CD14-positive monocyte (primary cell): ENCODE measurements around the gene CACTIN. TPM values are rescaled to one million over a fixed set of nuclear protein-coding genes. Genes with fewer than 3 reads are reported as not detected.

Experiments used
- DNase-seq, 3 donors: peaks; one replicate each; pipeline ENCODE4 v3.0.0-alpha.2; 2011 to 2022
- H2AFZ ChIP-seq: 2 replicates; pipeline ENCODE4 v1.6.0; 2012; ENCODE audit warnings: mild to moderate bottlenecking, low read depth, low read length, inconsistent platforms; ENCODE audit not compliant: insufficient read depth, poor library complexity, severe bottlenecking
- H3K27ac ChIP-seq, 2 donors: 1 replicate in 1 of 2; 2 replicates in 1 of 2; pipeline ENCODE4 v1.5.1; 2012 to 2013; ENCODE audit warnings: low read length in 2 of 2, control low read depth in 1 of 2, inconsistent platforms in 1 of 2, low read depth in 1 of 2, mild to moderate bottlenecking in 1 of 2
- H3K27me3 ChIP-seq, 2 donors: one replicate each; pipeline versions ENCODE4 v1.6.0 to v1.6.1; 2011 to 2013; ENCODE audit warnings: low read length in 2 of 2; ENCODE audit not compliant: control insufficient read depth in 2 of 2, insufficient read depth in 2 of 2
- H3K36me3 ChIP-seq, 2 donors: replicated peaks in 1 of 2; 1 replicate in 1 of 2; 2 replicates in 1 of 2; pipeline versions ENCODE4 v1.5.1 to v1.6.1; 2012 to 2013; ENCODE audit warnings: low read length in 2 of 2, control low read depth in 1 of 2, inconsistent platforms in 1 of 2, mild to moderate bottlenecking in 1 of 2; ENCODE audit not compliant: insufficient read depth in 2 of 2, control insufficient read depth in 1 of 2
- H3K4me1 ChIP-seq, 2 donors: 1 replicate in 1 of 2; 2 replicates in 1 of 2; pipeline versions ENCODE4 v1.5.1 to v1.6.1; 2012 to 2013; ENCODE audit warnings: low read length in 2 of 2, control low read depth in 1 of 2, inconsistent platforms in 1 of 2, mild to moderate bottlenecking in 1 of 2, moderate library complexity in 1 of 2; ENCODE audit not compliant: insufficient read depth in 2 of 2, control insufficient read depth in 1 of 2
- H3K4me2 ChIP-seq: replicated peaks from 2 replicates; pipeline ENCODE3; 2012; ENCODE audit warnings: low read length, moderate library complexity, mild to moderate bottlenecking; ENCODE audit not compliant: poor library complexity, severe bottlenecking; ENCODE audit errors: extremely low read depth
- H3K4me3 ChIP-seq, 3 experiments: fragments of 200-600 bp in 1 of 3; sonication (generic) in 1 of 3; replicated peaks in 1 of 3; 1 replicate in 2 of 3; 2 replicates in 1 of 3; pipeline ENCODE4 v1.5.1; 2011 to 2013; ENCODE audit warnings: low read length in 3 of 3, mild to moderate bottlenecking in 3 of 3, control low read depth in 2 of 3, low read depth in 2 of 3, inconsistent platforms in 1 of 3, moderate library complexity in 1 of 3
- H3K79me2 ChIP-seq: 2 replicates; pipeline ENCODE4 v1.6.0; 2012; ENCODE audit warnings: mild to moderate bottlenecking, control low read depth, inconsistent platforms, low read length, moderate library complexity; ENCODE audit not compliant: insufficient read depth
- H3K9ac ChIP-seq: 2 replicates; pipeline ENCODE4 v1.6.0; 2017; ENCODE audit warnings: low read length, mild to moderate bottlenecking; ENCODE audit not compliant: insufficient read depth, poor library complexity, severe bottlenecking
- H3K9me3 ChIP-seq, 2 donors: replicated peaks in 1 of 2; 1 replicate in 1 of 2; 2 replicates in 1 of 2; pipeline versions ENCODE4 v1.5.1 to v1.6.1; 2012 to 2013; ENCODE audit warnings: low read length in 2 of 2, control low read depth in 1 of 2; ENCODE audit not compliant: control insufficient read depth in 1 of 2, insufficient read depth in 1 of 2
- H4K20me1 ChIP-seq: 2 replicates; pipeline ENCODE4 v1.6.0; 2012; ENCODE audit warnings: mild to moderate bottlenecking, low read length, control low read depth, moderate library complexity; ENCODE audit not compliant: insufficient read depth
- H3K27ac Mint-ChIP-seq, 7 donors: one replicate each; pipeline ENCODE4 v1.8.0; 2020; ENCODE audit warnings: mild to moderate bottlenecking in 7 of 7, mixed read lengths in 7 of 7, moderate library complexity in 6 of 7, inconsistent platforms in 2 of 7
- H3K27me3 Mint-ChIP-seq, 3 donors: one replicate each; pipeline ENCODE4 v1.8.0; 2021 to 2022; ENCODE audit warnings: low read depth in 3 of 3, mild to moderate bottlenecking in 3 of 3, mixed read lengths in 3 of 3, moderate library complexity in 3 of 3, inconsistent platforms in 1 of 3
- H3K36me3 Mint-ChIP-seq, 2 donors: one replicate each; pipeline ENCODE4 v1.8.0; 2020; ENCODE audit warnings: mixed read lengths in 2 of 2, inconsistent platforms in 1 of 2, mild to moderate bottlenecking in 1 of 2
- H3K4me1 Mint-ChIP-seq: one replicate; pipeline ENCODE4 v1.8.0; 2020; ENCODE audit warnings: mild to moderate bottlenecking, mixed read lengths
- H3K4me3 Mint-ChIP-seq, 2 donors: one replicate each; pipeline ENCODE4 v1.8.0; 2020; ENCODE audit warnings: mild to moderate bottlenecking in 2 of 2, mixed read lengths in 2 of 2, moderate library complexity in 1 of 2
- H3K9me3 Mint-ChIP-seq, 7 donors: one replicate each; pipeline ENCODE4 v1.8.0; 2020 to 2022; ENCODE audit warnings: mixed read lengths in 7 of 7, mild to moderate bottlenecking in 6 of 7, moderate library complexity in 6 of 7, inconsistent platforms in 2 of 7
- CTCF ChIP-seq: fragments of 200-600 bp; IDR thresholded peaks from one replicate; pipeline ENCODE4 v1.8.0; 2022; ENCODE audit warnings: antibody characterized with exemption, mild to moderate bottlenecking
- WGBS: methylation state at CpG from one replicate; pipeline ENCODE4 v1.1.5; 2013; ENCODE audit warnings: missing lambda C conversion rate; ENCODE audit not compliant: insufficient coverage; 5-methylcytosine and 5-hydroxymethylcytosine counted together
- intact Hi-C, 2 donors: fragments of 100-400 bp; cut with micrococcal nuclease; formaldehyde crosslinking; loops; one replicate each; pipeline versions ENCODE4 v1.15.0 to v1.15.1; 2023
- polyA plus RNA-seq, 3 donors: library from polyadenylated mRNA; depleted of rRNA in 1 of 3; unstranded in 2 of 3; stranded (reverse) in 1 of 3; fragments of 300-500 nt in 2 of 3; fragments of >200 nt in 1 of 3; fragmentation: Illumina TruSeq in 2 of 3; gene quantifications; 1 replicate in 2 of 3; 2 replicates in 1 of 3; pipeline ENCODE4 v1.2.3, GENCODE V29; 2012 to 2021

CACTIN gene
- polyA plus RNA-seq, 3 donors, result 2.5 to 19.4 (median 3.0) TPM

DNA sequence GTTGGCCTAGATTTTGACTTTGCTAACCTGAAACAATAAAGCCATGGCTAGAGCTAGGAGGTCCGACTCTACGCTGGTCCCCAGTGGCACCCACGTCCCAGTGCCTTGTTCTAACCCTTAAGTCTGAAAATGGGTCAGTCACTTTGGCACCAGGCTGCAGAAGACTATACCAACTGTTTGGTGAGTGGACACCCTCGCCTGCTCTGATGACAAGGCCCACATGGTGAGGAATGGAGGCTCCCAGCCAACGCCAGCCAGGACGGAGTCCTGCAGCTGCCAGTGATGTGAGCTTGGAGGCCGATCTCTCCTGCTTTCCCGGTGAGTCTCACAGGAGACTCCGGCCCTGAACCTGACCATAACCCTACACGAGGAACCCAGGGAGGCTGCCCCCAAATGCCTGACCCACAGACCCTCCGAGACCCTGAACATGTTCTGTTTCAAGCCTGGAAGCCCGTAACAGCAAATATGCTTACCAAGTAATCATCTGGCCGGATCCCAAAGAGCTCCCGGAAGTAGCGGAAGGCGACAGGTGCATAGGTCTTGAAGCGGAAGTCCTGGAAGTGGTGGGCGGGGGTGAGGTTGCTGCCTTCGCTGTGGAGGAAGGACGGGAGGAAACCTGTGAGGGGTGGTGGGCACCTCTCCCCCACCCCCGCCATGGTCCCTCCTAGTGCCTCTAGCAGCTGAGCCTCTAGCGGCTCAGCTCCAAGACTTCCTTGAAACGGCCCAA is 34.1 kb upstream of the CACTIN start:
- intact Hi-C loops, result no loop called here
- peak overlapping the region in 1 of 7 donors; percentile 23 for H3K27ac Mint-ChIP-seq
- no peak overlapping the region for H2AFZ ChIP-seq
- H3K79me2 ChIP-seq, result no peaks in the 10 kb centered on the region
- no peak overlapping the region for H3K9ac ChIP-seq
- H3K4me3 ChIP-seq, result no peak overlapping the region
- DNase-seq, result no peak
- peaks cover 63 to 91% of the 10 kb centered on the region in 2 donors for H3K36me3 Mint-ChIP-seq
- no peaks in the 10 kb centered on the region for H3K27me3 Mint-ChIP-seq
- H3K4me1 ChIP-seq, result no peaks in the 10 kb centered on the region
- peaks cover 0 to 10% (median 3%) of the 10 kb centered on the region in 7 donors for H3K9me3 Mint-ChIP-seq
- whole genome bisulfite sequencing, result 95% methylated on average over 14 of the region's 23 CpGs
- H3K27ac ChIP-seq, result no peak overlapping the region
- peaks cover 91 to 99% of the 10 kb centered on the region in 2 donors for H3K36me3 ChIP-seq
- no peak overlapping the region for H3K4me2 ChIP-seq
- TF ChIP-seq CTCF, result no peak
- H4K20me1 ChIP-seq, result peaks cover 43% of the 10 kb centered on the region
- H3K4me3 Mint-ChIP-seq, result no peak overlapping the region
- H3K27me3 ChIP-seq, result no peaks in the 10 kb centered on the region
- H3K4me1 Mint-ChIP-seq, result no peaks in the 10 kb centered on the region
- no peaks in the 10 kb centered on the region for H3K9me3 ChIP-seq

GRCh38 chr19:3659746-3660112 is 33.1 kb upstream of the CACTIN start:
- intact Hi-C loops, result no loop called here
- no peak overlapping the region for H3K4me2 ChIP-seq
- Mint-ChIP-seq H3K4me1 (no peaks in the 10 kb centered on the region), H3K36me3 (peaks cover 65 to 91% of the 10 kb centered on the region in 2 donors), H3K4me3 (no peak overlapping the region), H3K27me3 (peaks cover 0 to 2% (median 0%) of the 10 kb centered on the region in 3 donors), H3K27ac (no peak overlapping the region), H3K9me3 (peaks cover 0 to 10% (median 3%) of the 10 kb centered on the region in 7 donors)
- no peaks in the 10 kb centered on the region for H3K79me2 ChIP-seq
- H3K27ac ChIP-seq, result no peak overlapping the region
- H3K9me3 ChIP-seq, result no peaks in the 10 kb centered on the region
- peaks cover 90 to 95% of the 10 kb centered on the region in 2 donors for H3K36me3 ChIP-seq
- H3K9ac ChIP-seq, result no peak overlapping the region
- H3K27me3 ChIP-seq, result no peaks in the 10 kb centered on the region
- H2AFZ ChIP-seq, result no peak overlapping the region
- H3K4me3 ChIP-seq, result no peak overlapping the region
- 94% methylated on average over 22 of the region's 22 CpGs for WGBS
- H4K20me1 ChIP-seq, result peaks cover 34% of the 10 kb centered on the region
- H3K4me1 ChIP-seq, result no peaks in the 10 kb centered on the region
- no peak for TF ChIP-seq CTCF
- no peak for DNase-seq
